ACHN (cell line): ENCODE results near the gene ATP8B4.
"Not testable (repeated sequence)": the region's sequence is repeated elsewhere in the genome, so short reads cannot be mapped to it uniquely, and the experiment has no call there.

Source experiments
- DNase-seq: peaks from one replicate; pipeline ENCODE4 v3.0.0-alpha.2; 2015
- in situ Hi-C: cut with HindIII; loops from 2 replicates; pipeline ENCODE4 v1.10.0; 2017; ENCODE audit warnings: low sequenced_read_pairs, low pct_ligation_motif_present, low pct_unique_long_range_greater_than_20kb

The ATP8B4 gene

DNA sequence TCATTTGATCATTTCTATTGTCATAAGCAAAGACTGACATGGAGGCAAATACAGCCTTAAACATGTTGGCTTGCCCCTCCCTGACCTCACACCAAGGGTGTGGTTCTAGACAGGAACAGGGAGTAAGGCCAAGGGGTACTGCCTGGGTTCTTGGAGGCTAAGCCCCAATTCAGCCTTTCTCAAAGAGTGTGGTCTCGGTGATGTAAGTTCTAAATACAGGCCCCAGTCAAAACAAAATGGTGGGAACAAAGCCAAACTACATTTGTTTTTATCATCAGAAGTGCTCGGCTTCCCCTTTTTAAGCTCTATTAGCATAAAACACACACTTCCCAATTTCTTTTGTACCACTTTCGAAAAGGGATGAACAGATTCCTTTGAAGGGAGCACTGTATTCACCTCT is 129.5 kb downstream of the ATP8B4 start:
- no peak for DNase-seq
- in situ Hi-C loops, result no loop called here

- in situ Hi-C loops, result no loop called here
- no peak for DNase-seq
Measured at GRCh38 chr15:49988766-49989165, 130.3 kb downstream of the ATP8B4 start.

DNA sequence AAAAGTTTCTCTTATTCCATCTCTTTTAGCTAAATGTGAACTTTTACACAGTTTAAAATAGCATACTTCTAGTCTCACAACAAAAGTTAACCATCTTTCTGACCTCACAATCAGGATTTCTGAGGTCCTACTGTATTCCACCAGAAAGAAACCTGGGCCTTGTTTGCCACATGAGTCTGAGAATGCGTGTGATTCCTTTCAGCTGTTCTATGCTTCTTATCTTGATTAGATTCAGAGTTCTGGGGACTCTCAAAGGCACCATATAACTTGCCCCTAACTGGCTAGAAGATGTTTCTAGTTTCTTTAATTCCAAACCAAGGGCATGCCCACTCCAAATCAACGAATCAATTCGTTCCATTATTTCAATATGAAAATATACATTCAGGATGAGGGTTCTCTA is 131.1 kb downstream of the ATP8B4 start:
- DNase-seq, result no peak
- in situ Hi-C loops, result no loop called here

DNA sequence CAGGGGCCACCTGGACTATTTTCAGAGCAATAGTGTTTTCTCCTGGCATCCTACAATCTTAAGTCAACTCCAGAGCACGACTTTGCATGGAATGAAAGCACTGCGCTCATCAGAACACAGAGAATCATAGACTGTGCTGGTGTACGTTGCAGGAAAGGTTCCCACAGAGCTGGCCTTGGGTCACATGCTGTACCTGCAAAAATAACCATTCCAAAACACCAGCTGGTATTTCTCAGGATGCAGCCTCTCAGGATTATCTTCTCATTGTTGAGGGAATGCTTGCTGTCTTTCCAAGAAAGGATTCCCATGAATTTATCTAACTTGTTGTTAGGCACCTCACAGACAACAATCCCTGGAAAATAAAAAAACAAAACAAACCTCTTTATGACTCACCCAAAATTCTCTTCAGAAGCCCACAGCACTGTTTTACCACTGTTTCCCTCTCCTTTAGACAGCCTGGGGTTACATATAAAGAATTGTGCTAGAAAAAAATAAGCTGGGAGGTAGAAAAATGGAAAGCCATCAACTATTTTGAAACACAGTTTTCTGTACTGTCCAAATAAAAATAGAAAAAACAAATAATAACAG is 131.7 kb downstream of the ATP8B4 start:
- DNase-seq, result no peak
- in situ Hi-C loops, result no loop called here

- DNase-seq, result no peak
- in situ Hi-C loops, result no loop called here
Measured at GRCh38 chr15:49986326-49986725, 132.7 kb downstream of the ATP8B4 start.

DNA sequence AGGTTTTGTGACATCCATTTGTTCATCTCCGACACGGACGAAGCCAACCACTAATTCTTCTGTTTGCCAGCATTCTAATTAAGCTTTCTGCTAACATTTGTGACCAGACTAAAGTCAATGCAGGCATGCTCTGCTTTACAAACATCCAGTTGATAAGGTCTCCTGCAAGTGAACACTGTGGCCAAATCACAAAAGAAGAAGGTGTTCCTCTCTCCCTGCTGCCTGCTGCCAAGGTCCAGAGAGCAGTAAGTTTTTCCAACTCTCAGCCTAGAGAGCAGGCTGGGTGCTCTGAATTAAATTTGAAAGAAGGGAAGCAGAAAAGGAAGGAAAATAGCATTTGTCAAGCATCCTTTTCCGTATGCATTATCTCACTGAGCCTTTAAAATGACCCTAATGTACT is 133.6 kb downstream of the ATP8B4 start:
- in situ Hi-C loops, result no loop called here

GRCh38 chr15:49984436-49984835 is 134.6 kb downstream of the ATP8B4 start:
- DNase-seq, result no peak
- in situ Hi-C loops, result no loop called here

More for the DNA sequence above, 133.6 kb downstream of the ATP8B4 start:
- DNase-seq, result no peak

GRCh38 chr15:49982584-49982983 is 136.4 kb downstream of the ATP8B4 start:
- in situ Hi-C loops, result no loop called here
- DNase-seq, result no peak

DNA sequence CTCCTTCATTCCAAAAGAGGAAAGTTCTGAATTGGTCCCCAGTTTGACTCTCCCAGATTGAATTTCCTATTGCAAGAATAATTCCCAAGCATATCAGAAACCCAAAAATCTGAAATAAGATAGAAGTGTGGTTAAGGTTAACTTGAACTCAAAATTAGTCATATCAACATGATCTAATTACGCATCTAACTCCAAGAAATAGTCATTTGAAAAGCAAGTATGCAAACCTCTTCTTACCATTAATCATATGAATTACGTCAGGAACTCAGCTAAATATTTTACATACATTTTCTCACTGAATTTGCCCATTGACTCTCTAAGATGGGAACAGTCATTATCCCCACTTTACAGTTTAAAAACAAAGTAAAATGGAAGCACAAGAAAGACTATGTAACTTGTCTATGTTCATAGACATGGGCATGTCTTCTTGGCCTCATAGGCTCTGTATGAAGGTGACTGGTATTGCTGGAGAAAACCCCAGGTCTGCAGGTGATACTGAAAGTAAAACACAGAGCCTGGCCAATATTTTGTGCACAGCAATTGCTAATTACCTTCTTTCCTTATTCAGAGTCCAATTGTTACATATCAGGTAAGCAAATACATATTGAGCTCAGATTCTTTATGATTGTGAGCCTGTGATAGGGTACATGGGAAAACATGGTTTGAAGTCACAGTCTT is 139.2 kb downstream of the ATP8B4 start:
- in situ Hi-C loops, result no loop called here
- no peak for DNase-seq

DNA sequence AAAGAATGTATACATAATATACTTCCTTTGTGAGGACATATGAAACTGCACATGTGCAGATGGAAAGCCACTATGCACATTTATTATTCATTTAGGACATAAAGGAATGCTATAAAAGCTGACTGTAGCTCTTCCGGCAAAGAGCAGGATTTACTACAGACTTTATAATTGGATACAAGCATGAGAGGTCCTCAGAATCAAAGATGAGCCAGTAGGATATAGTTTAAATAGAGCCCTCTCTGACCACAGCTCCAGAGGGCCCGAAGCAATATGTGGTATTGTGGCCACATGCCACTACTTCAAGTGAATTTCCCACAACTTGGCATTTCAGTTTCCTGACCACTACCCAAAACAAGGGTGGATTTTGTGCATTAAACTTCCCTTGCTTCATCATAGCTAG is 140.9 kb downstream of the ATP8B4 start:
- no peak for DNase-seq
- in situ Hi-C loops, result no loop called here

DNA sequence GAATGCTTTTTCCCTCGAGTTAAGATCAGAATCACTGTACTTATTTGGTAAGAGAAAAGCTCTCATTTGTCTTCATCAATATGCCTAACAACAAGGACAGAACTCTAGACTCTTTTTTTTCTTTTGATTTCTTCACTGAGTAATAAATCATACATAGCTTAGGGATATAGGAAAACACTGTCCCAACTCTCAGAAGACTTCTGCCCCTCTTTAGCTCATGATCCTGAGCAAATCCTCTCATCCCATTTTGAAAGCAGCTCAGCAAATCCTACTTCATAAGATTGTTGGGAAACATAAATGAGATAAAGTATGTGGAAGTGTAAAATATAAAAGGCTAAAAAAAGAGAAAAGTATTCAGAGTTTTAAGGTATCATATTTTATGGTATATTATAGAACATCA is 141.7 kb downstream of the ATP8B4 start:
- DNase-seq, result no peak
- in situ Hi-C loops, result no loop called here

DNA sequence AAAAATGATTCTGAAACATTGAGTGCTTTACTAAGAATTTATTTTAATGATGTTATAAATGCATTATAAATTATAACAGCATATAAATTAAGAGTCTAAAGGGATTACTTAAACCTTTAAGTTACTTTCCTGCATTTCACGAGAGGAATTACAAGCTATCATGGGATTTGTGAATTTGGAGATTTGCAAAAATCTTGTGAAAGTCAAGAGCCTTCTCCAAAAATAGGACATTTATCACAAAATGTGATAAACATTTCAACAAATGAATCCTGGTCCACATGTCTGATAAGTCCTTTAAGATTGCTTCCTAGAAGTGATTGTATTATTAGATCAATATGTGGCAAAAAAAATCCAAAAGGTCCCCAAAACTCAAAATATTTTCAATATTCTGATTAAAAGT is 154.5 kb downstream of the ATP8B4 start:
- in situ Hi-C loops, result no loop called here
- DNase-seq, result no peak

DNA sequence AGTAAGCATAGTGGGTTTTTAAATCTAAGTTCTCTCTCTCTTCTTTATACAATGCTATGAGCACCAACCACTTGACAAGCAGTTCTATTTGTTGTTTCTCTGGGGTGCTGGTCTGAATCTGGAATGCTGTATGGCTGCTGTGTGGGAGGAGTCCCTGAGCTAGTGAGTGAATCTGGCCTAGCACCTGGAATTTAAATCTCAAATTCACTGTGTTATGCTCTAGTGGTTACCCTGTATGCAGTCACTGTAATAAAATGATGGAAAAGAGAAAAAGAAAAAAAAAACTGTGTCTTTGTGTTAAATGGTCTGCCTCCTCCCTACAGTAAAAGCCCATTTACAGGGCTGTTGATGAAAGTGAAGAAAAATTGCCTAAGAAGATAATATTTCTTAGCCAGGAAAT is 155.0 kb downstream of the ATP8B4 start:
- no peak for DNase-seq
- in situ Hi-C loops, result no loop called here

DNA sequence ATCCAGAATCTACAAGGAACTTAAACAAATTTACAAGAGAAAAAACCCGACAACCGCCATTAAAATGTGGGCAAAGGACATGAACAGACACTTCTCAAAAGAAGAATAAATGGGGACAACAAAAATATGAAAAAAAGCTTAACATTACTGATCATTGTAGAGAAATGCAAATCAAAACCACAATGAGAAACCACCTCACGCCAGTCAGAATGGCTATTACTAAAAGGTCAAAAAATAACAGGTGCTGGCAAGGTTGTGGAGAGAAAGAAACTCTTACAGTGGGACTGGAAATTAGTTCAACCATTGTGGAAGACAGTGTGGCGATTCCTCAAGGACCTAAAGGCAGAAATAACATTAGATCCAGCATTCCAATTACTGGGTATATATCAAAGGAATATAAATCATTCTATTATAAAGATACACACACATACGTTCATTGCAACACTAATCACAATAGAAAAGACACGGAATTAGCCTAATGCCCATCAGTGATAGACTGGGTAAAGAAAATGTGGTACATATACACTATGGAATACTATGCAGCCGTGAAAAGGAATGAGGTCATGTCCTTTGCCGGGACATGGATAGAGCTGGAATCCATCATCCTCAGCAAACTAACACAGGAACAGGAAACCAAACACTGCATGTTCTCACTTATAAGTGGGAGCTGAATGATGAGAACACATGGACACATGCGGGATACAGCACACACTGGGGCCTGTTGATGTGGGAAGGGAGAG is 155.8 kb downstream of the ATP8B4 start:
- DNase-seq, in situ Hi-C loops: not testable (repeated sequence)

DNA sequence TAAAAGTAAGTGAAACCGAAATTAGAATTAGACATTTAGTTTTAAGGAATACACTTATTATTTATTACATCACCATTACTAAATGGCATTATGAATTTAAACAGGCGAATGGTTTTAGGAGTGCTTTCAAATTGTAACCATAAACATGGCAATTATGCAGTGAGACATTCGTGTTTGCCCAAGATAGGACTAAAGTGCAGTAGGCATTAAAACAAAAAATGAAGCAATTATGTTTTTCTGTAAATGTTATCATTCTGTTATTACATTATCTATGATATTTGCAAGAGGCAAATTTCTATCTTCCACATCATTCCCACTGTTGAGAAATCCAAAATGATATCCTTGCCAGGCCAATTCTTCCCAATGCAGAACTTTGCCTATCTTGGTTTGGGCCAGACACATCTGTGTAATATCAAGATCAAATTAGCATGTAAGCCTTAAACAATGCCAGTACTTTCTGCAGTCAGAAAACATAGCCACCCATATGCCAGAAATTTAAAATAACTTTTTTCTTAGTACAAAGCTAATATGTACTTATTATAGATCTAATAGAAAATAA is 156.9 kb downstream of the ATP8B4 start:
- no peak for DNase-seq
- in situ Hi-C loops, result no loop called here

- in situ Hi-C loops, result no loop called here
- no peak for DNase-seq
Measured at GRCh38 chr15:49953421-49953820, 165.6 kb downstream of the ATP8B4 start.

DNA sequence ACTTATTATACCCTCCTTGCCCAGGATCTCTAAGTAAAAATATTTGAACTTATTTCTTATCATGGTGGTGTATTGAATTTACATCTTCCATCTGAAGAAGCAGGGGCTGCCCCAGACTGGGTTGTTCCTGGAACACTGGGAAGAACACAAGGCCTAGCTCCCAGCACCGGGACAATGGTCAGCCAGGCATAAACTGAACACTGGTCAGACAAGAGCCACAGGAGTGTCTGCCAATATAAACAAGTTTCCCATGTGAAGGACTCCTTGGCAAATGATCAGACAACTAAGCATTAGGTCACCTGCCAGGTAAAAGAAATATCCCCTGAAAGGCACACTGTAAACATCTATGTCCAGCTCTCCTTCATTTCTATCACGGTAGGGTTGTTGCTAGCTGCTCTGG is 172.4 kb downstream of the ATP8B4 start:
- DNase-seq, result no peak
- in situ Hi-C loops, result no loop called here

GRCh38 chr15:49934487-49934886 is 184.5 kb downstream of the ATP8B4 start:
- in situ Hi-C loops, result no loop called here
- DNase-seq, result no peak

DNA sequence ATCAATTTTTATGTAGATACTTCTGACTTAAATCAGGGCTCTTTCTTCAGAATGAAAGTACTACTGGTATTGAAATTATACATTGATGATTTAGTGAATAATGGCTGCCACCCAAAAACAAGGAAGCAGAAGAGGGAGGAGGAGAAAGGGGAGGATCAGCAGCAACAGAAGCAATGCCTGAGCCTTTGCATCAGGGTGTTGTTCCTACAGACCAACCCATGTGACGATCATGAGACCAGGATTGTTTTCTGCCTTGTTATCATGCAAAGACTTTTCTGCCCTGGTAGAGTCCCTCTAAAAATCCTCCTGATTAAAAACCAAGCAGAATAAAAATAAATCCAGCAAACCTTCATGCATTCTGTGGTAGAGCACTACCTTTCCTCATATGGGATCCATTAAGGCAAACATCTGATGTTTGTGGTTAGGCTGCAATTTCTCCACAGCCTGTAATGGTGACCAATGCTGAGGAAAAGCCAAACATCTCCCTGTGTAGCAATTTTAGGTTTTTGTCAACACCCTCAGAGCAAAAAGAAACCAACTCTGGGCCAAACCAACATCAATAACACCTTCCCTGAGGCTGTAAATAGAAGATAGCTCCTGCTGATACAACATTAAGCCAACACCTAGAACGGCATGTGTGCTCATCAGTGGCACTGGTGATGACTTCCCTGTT is 191.7 kb downstream of the ATP8B4 start:
- DNase-seq, result no peak

More for the DNA sequence above, 191.7 kb downstream of the ATP8B4 start:
- in situ Hi-C loops, result no loop called here
